HepG2 (cell line): ENCODE results near the gene NEDD4L. TPM values are rescaled to one million over a fixed set of nuclear protein-coding genes. Genes with fewer than 3 reads are reported as not detected.

ENCODE experiments used
- BORCS8-MEF2B ChIP-seq: sonication (generic); formaldehyde crosslinking; IDR thresholded peaks from 2 replicates; pipeline ENCODE4 v1.8.0; 2022; ENCODE audit warnings: mild to moderate bottlenecking, missing genetic modification reagents
- CENPX ChIP-seq: sonication (generic); formaldehyde crosslinking; IDR thresholded peaks from 2 replicates; pipeline ENCODE4 v1.9.0; 2021; ENCODE audit warnings: mild to moderate bottlenecking, missing genetic modification reagents, moderate library complexity
- ELF1 ChIP-seq: sonication (generic); formaldehyde crosslinking; IDR thresholded peaks from 2 replicates; pipeline ENCODE4 v1.4.0; 2020; ENCODE audit warnings: missing genetic modification reagents
- HOXA7 ChIP-seq: sonication (generic); formaldehyde crosslinking; IDR thresholded peaks from 2 replicates; pipeline ENCODE4 v1.8.1; 2022; ENCODE audit warnings: mild to moderate bottlenecking, missing genetic modification reagents, moderate library complexity
- NFIB ChIP-seq: sonication (generic); formaldehyde crosslinking; IDR thresholded peaks from 2 replicates; pipeline ENCODE4 v1.9.0; 2021; ENCODE audit warnings: missing genetic modification reagents, mild to moderate bottlenecking, borderline replicate concordance
- PHF21A ChIP-seq: sonication (generic); formaldehyde crosslinking; IDR thresholded peaks from 2 replicates; pipeline ENCODE4 v1.5.0; 2020; ENCODE audit warnings: mild to moderate bottlenecking, missing genetic modification reagents
- REL ChIP-seq: sonication (generic); formaldehyde crosslinking; conservative IDR thresholded peaks from 2 replicates; pipeline ENCODE4 v1.8.0; 2022; ENCODE audit warnings: mild to moderate bottlenecking, missing genetic modification reagents, moderate library complexity
- SRSF1 ChIP-seq: fragments of 200-400 bp; formaldehyde crosslinking; optimal IDR thresholded peaks from 2 replicates; pipeline ENCODE3; 2017; ENCODE audit warnings: mild to moderate bottlenecking, low read depth, low read length, moderate library complexity
- ZBTB38 ChIP-seq: sonication (generic); formaldehyde crosslinking; IDR thresholded peaks from 2 replicates; pipeline ENCODE4 v1.5.1; 2020; ENCODE audit warnings: mild to moderate bottlenecking, missing genetic modification reagents
- ZNF674 ChIP-seq: sonication (generic); formaldehyde crosslinking; IDR thresholded peaks from 2 replicates; pipeline ENCODE4 v1.5.0; 2020; ENCODE audit warnings: low read depth, mild to moderate bottlenecking, missing genetic modification reagents
- polyA plus RNA-seq, 8 experiments: library from polyadenylated mRNA; depleted of rRNA in 3 of 8; stranded (reverse) in 7 of 8; unstranded in 1 of 8; fragments of >200 nt; fragmentation: Illumina TruSeq in 4 of 8; extraction: Trizol in 4 of 8; gene quantifications; 2 replicates each; pipeline versions ENCODE4 v1.2.1 to v1.2.3, GENCODE V29; 2011 to 2016; ENCODE audit warnings: low read depth in 4 of 8, missing spikeins in 1 of 8, mixed read lengths in 1 of 8; ENCODE audit not compliant: insufficient read depth in 1 of 8
- total RNA-seq, 5 experiments: library from RNA; depleted of rRNA; stranded (reverse); fragments of >200 nt; fragmentation: Illumina TruSeq; extraction: Trizol; gene quantifications; 2 replicates each; pipeline ENCODE4 v1.2.3, GENCODE V29; 2016; ENCODE audit warnings: low read depth in 1 of 5
- TF ChIP-seq, protein P1 (sequence below): sonication (generic); formaldehyde crosslinking; IDR thresholded peaks from 2 replicates; pipeline ENCODE4 v1.8.1; 2022; ENCODE audit warnings: low read depth, mild to moderate bottlenecking, missing genetic modification reagents
- TF ChIP-seq, protein P2 (sequence below): sonication (generic); formaldehyde crosslinking; IDR thresholded peaks from 2 replicates; pipeline ENCODE4 v1.5.0; 2020; ENCODE audit warnings: missing genetic modification reagents
- TF ChIP-seq, protein P3 (sequence below): sonication (generic); formaldehyde crosslinking; IDR thresholded peaks from 2 replicates; pipeline ENCODE4 v1.4.0; 2020; ENCODE audit warnings: mild to moderate bottlenecking, missing genetic modification reagents
- TF ChIP-seq, protein P4 (sequence below): sonication (generic); formaldehyde crosslinking; IDR thresholded peaks from 2 replicates; pipeline ENCODE4 v1.5.0; 2020; ENCODE audit warnings: missing genetic modification reagents, mild to moderate bottlenecking, borderline replicate concordance
- TF ChIP-seq, protein P5 (sequence below): IDR thresholded peaks from 2 replicates; pipeline ENCODE4 v1.6.1; 2016; ENCODE audit warnings: missing compliant biosample characterization, missing genetic modification reagents, borderline replicate concordance
- TF ChIP-seq, protein P6 (sequence below): sonication (generic); formaldehyde crosslinking; conservative IDR thresholded peaks from 2 replicates; pipeline ENCODE4 v1.8.0; 2022; ENCODE audit warnings: missing genetic modification reagents

The NEDD4L gene
- total and polyA plus RNA-seq, 2 of the 13 experiments (the other 11 are each of a cell fraction or from before 2014, with no cell fraction given), result 168 to 390 TPM

DNA sequence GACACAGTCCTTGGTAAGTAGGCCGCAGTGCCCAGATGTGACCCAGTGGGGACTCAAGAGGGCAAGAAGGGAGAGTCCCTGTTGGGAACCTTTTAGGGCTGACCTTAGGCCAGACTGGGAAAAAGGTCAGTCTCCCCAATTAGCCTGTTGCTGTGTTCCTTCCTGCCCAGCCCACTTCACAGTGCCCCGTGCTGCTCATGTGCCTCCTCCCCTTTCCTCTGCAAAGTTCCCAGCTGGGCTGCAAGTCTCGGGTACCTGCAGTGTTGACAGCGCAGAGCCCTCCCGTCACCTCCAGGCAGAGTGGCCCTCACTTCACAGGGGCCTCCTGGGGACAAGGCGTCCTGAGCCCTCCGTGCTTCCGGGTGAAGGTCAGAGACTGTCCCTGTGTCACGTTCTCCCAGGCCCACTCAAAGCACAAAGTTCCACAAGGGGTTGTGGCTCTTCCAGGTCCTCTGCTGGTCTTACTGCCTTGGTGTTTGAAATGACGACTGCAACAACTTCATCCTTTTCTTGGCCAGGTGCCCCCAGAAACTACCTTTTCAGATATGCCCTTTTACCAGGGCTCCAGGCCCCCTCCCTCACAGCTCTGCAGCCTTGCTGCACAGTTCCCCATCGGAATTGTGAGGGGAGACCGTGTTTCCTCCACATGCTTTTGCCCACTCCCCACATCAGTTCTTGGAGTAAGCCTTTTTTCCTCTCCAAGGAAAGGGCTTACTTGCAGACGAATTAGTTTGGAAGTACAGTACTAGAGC, 359.1 kb downstream of the NEDD4L start (continued):
- TF ChIP-seq, protein P1, sequence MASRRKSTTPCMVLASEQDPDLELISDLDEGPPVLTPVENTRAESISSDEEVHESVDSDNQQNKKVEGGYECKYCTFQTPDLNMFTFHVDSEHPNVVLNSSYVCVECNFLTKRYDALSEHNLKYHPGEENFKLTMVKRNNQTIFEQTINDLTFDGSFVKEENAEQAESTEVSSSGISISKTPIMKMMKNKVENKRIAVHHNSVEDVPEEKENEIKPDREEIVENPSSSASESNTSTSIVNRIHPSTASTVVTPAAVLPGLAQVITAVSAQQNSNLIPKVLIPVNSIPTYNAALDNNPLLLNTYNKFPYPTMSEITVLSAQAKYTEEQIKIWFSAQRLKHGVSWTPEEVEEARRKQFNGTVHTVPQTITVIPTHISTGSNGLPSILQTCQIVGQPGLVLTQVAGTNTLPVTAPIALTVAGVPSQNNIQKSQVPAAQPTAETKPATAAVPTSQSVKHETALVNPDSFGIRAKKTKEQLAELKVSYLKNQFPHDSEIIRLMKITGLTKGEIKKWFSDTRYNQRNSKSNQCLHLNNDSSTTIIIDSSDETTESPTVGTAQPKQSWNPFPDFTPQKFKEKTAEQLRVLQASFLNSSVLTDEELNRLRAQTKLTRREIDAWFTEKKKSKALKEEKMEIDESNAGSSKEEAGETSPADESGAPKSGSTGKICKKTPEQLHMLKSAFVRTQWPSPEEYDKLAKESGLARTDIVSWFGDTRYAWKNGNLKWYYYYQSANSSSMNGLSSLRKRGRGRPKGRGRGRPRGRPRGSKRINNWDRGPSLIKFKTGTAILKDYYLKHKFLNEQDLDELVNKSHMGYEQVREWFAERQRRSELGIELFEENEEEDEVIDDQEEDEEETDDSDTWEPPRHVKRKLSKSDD, result peak; percentile 74; the same call in 1 of the 2 replicates
- TF ChIP-seq, protein P2, sequence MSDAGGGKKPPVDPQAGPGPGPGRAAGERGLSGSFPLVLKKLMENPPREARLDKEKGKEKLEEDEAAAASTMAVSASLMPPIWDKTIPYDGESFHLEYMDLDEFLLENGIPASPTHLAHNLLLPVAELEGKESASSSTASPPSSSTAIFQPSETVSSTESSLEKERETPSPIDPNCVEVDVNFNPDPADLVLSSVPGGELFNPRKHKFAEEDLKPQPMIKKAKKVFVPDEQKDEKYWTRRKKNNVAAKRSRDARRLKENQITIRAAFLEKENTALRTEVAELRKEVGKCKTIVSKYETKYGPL (CRISPR knock-in tag), result no peak
- no peak for TF ChIP-seq REL (CRISPR knock-in tag)
- TF ChIP-seq, protein P3, sequence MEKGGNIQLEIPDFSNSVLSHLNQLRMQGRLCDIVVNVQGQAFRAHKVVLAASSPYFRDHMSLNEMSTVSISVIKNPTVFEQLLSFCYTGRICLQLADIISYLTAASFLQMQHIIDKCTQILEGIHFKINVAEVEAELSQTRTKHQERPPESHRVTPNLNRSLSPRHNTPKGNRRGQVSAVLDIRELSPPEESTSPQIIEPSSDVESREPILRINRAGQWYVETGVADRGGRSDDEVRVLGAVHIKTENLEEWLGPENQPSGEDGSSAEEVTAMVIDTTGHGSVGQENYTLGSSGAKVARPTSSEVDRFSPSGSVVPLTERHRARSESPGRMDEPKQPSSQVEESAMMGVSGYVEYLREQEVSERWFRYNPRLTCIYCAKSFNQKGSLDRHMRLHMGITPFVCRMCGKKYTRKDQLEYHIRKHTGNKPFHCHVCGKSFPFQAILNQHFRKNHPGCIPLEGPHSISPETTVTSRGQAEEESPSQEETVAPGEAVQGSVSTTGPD (CRISPR knock-in tag), result peak; percentile 63; the same call in 1 of the 2 replicates
- TF ChIP-seq ELF1 (CRISPR knock-in tag), result peak; percentile 90
- TF ChIP-seq, protein P4, sequence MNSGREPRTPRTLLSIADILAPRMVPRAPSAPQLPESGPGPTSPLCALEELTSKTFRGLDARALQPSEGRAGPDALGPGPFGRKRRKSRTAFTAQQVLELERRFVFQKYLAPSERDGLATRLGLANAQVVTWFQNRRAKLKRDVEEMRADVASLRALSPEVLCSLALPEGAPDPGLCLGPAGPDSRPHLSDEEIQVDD (CRISPR knock-in tag), result no peak
- TF ChIP-seq NFIB (CRISPR knock-in tag), result no peak
- TF ChIP-seq SRSF1, result no peak
- peak; percentile 59 for TF ChIP-seq BORCS8-MEF2B (CRISPR knock-in tag)
- TF ChIP-seq ZBTB38 (CRISPR knock-in tag), result peak; percentile 100
- TF ChIP-seq, protein P5, sequence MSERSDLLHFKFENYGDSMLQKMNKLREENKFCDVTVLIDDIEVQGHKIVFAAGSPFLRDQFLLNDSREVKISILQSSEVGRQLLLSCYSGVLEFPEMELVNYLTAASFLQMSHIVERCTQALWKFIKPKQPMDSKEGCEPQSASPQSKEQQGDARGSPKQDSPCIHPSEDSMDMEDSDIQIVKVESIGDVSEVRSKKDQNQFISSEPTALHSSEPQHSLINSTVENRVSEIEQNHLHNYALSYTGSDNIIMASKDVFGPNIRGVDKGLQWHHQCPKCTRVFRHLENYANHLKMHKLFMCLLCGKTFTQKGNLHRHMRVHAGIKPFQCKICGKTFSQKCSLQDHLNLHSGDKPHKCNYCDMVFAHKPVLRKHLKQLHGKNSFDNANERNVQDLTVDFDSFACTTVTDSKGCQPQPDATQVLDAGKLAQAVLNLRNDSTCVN, result peak; percentile 83; the same call in 1 of the 2 replicates
- TF ChIP-seq, protein P6, sequence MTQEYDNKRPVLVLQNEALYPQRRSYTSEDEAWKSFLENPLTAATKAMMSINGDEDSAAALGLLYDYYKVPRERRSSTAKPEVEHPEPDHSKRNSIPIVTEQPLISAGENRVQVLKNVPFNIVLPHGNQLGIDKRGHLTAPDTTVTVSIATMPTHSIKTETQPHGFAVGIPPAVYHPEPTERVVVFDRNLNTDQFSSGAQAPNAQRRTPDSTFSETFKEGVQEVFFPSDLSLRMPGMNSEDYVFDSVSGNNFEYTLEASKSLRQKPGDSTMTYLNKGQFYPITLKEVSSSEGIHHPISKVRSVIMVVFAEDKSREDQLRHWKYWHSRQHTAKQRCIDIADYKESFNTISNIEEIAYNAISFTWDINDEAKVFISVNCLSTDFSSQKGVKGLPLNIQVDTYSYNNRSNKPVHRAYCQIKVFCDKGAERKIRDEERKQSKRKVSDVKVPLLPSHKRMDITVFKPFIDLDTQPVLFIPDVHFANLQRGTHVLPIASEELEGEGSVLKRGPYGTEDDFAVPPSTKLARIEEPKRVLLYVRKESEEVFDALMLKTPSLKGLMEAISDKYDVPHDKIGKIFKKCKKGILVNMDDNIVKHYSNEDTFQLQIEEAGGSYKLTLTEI, result no peak
- no peak for TF ChIP-seq CENPX (CRISPR knock-in tag)
- TF ChIP-seq HOXA7 (CRISPR knock-in tag), result no peak
- TF ChIP-seq ZNF674 (CRISPR knock-in tag), result no peak
- TF ChIP-seq PHF21A (CRISPR knock-in tag), result peak; percentile 85
